DOHH2 (cell line): ENCODE data around the gene IL17REL.

ENCODE experiments used
- H3F3A ChIP-seq: fragments of 200-600 bp; sonication (generic), shearing (Covaris generic); 2 replicates; pipeline ENCODE4 v1.6.0; 2016; ENCODE audit warnings: antibody characterized with exemption, mild to moderate bottlenecking; ENCODE audit not compliant: control insufficient read depth, insufficient read depth
- H3K27ac ChIP-seq: fragments of 200-600 bp; sonication (generic); 2 replicates; pipeline ENCODE4 v1.5.1; 2014; ENCODE audit warnings: low read depth, mild to moderate bottlenecking, low read length, moderate library complexity
- H3K27me3 ChIP-seq: fragments of 200-600 bp; sonication (generic); 2 replicates; pipeline ENCODE4 v1.6.1; 2014; ENCODE audit warnings: mild to moderate bottlenecking, low read length, mixed read lengths; ENCODE audit not compliant: control insufficient read depth
- H3K36me3 ChIP-seq: fragments of 200-600 bp; sonication (generic); 2 replicates; pipeline ENCODE4 v1.6.1; 2014; ENCODE audit warnings: mild to moderate bottlenecking, low read length, moderate library complexity, mixed read lengths; ENCODE audit not compliant: control insufficient read depth
- H3K4me1 ChIP-seq: fragments of 200-600 bp; sonication (generic); 2 replicates; pipeline ENCODE4 v1.6.1; 2014; ENCODE audit warnings: mild to moderate bottlenecking, low read length, mixed read lengths; ENCODE audit not compliant: control insufficient read depth
- H3K4me2 ChIP-seq: fragments of 200-600 bp; sonication (generic); 2 replicates; pipeline ENCODE4 v1.6.0; 2014; ENCODE audit warnings: mild to moderate bottlenecking, low read length, moderate library complexity
- H3K4me3 ChIP-seq: fragments of 200-600 bp; sonication (generic); 2 replicates; pipeline ENCODE4 v1.5.1; 2014; ENCODE audit warnings: mild to moderate bottlenecking, low read length, mixed read lengths
- H3K79me2 ChIP-seq: fragments of 200-600 bp; sonication (generic); 2 replicates; pipeline ENCODE4 v1.6.1; 2014; ENCODE audit warnings: mild to moderate bottlenecking, low read length, mixed read lengths; ENCODE audit not compliant: control insufficient read depth
- H3K9me2 ChIP-seq: fragments of 200-600 bp; sonication (generic); replicated peaks from 2 replicates; pipeline ENCODE4 v1.6.1; 2014; ENCODE audit warnings: mild to moderate bottlenecking, low read length, mixed read lengths; ENCODE audit not compliant: control insufficient read depth
- H3K9me3 ChIP-seq: fragments of 200-600 bp; sonication (generic); 2 replicates; pipeline ENCODE4 v1.6.1; 2014; ENCODE audit warnings: antibody characterized with exemption, low read length, mixed read lengths; ENCODE audit not compliant: control insufficient read depth, insufficient read depth
- H4K20me1 ChIP-seq: fragments of 200-600 bp; sonication (generic); 2 replicates; pipeline ENCODE4 v1.6.0; 2014; ENCODE audit warnings: low read depth, mild to moderate bottlenecking, antibody characterized with exemption, low read length, moderate library complexity; ENCODE audit not compliant: control insufficient read depth, insufficient read depth
- EZH2phosphoT487 ChIP-seq: fragments of 200-600 bp; sonication (generic); IDR thresholded peaks from 2 replicates; pipeline ENCODE4 v1.6.1; 2017; ENCODE audit warnings: borderline replicate concordance, mild to moderate bottlenecking, antibody characterized with exemption, low read length, moderate library complexity, mixed read lengths
- TF ChIP-seq, protein P1 (sequence below): fragments of 200-600 bp; sonication (generic); IDR thresholded peaks from one replicate; pipeline ENCODE4 v1.5.1; 2014; ENCODE audit warnings: antibody characterized with exemption, mild to moderate bottlenecking, low read depth, low read length; ENCODE audit not compliant: poor library complexity, severe bottlenecking

IL17REL gene

DNA sequence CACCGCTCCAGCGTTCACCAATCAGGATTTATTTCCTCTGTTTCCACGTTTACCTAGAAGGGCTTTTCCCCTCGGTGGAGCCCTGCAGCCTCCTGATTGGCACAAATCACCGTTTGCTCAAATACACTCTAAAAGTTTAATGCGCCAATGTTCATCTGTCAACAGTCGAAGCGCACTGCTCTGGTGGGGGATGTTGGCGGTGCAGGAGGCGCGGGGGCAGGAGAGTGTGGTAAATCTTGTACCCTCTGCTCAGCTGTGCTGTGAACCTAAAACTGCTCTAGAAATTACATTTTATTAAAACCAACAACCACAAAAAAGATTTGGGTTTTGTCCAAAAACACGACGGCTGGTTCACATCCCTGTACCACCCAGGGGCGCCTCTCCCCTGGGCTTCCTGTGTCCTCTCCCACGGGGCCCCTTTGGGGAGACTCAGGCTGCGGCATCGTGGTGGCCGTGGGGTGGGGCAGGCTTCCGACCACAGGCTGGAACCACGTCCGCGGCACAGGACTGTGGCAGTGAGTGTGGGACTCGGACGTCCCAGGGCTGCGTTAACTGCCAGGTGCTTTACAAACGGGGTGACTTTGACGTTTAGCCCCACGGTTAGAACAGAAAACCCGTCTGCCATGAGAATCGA lies 32.0 kb upstream of the IL17REL start:
- Histone ChIP-seq H4K20me1 (no peaks in the 10 kb centered on the region), H3F3A (no peaks in the 10 kb centered on the region), H3K9me2 (no peaks in the 10 kb centered on the region), H3K4me3 (no peak overlapping the region), H3K79me2 (no peaks in the 10 kb centered on the region), H3K36me3 (no peaks in the 10 kb centered on the region), H3K27ac (no peak overlapping the region), H3K27me3 (peaks cover 2% of the 10 kb centered on the region; the same call in 1 of the 2 replicates), H3K4me2 (no peak overlapping the region), H3K9me3 (peaks cover 7% of the 10 kb centered on the region), H3K4me1 (no peaks in the 10 kb centered on the region)
- TF ChIP-seq, protein P1, sequence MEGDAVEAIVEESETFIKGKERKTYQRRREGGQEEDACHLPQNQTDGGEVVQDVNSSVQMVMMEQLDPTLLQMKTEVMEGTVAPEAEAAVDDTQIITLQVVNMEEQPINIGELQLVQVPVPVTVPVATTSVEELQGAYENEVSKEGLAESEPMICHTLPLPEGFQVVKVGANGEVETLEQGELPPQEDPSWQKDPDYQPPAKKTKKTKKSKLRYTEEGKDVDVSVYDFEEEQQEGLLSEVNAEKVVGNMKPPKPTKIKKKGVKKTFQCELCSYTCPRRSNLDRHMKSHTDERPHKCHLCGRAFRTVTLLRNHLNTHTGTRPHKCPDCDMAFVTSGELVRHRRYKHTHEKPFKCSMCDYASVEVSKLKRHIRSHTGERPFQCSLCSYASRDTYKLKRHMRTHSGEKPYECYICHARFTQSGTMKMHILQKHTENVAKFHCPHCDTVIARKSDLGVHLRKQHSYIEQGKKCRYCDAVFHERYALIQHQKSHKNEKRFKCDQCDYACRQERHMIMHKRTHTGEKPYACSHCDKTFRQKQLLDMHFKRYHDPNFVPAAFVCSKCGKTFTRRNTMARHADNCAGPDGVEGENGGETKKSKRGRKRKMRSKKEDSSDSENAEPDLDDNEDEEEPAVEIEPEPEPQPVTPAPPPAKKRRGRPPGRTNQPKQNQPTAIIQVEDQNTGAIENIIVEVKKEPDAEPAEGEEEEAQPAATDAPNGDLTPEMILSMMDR: no peak
- TF ChIP-seq EZH2phosphoT487: no peak

DNA sequence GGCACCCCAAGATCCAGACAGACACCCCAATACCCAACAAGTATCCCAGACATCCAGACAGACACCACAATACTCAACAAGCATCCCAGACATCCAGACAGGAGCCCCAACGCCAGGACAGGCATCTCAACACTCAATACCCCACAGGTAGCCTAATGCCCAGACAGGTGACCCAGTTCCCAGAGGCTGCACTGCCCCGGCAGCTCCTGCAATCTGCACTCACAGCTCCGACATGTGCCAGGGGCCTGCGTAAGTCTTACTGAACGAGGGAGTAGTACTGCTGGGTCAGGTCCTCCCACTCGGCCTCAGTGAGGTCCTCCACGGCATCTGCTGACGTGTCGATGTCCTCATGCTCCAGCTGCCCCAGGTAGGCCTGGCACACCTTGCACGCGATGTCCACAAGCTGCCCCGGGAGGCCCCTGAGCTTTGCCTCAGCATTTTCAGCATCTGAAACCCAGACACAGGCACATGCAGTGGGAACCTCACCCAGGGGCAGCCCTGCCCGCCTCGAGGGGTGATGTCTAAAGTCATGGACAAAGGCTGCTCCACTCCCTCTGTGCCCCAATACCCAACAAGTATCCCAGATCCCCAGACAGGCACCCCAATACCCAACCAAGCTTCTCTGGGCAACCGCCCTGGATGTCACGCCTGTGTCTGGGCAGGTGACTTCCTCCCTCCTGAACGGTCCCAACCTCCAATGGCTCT lies 28.9 kb upstream of the IL17REL start:
- H3K9me2 ChIP-seq: no peaks in the 10 kb centered on the region

DNA sequence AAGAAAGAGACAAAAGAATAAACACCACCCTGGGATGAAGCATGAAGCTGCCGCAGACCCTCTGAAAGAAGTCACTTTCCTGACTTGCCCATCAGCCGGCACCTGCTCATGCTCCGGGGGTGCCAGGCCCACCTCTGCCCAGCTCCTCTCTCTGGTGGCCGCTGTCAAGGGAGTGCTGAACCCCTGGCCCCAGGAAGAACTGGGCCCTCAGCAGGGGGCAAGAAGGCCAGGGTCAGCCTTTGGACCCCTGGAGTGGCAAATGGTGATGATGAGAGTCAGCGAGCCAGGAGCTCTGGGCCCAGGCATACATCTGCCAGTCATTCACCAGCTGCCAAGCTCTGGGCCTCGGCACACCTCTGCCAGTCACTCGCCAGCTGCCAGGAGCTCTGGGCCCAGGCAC lies 28.2 kb upstream of the IL17REL start:
- Histone ChIP-seq H3K27ac (no peak overlapping the region), H3F3A (0 out of 2 replicates have a peak, but pooled peaks cover 2% of the 10 kb centered on the region)

More for the DNA sequence above, 28.9 kb upstream of the IL17REL start:
- Histone ChIP-seq H3K4me1 (no peaks in the 10 kb centered on the region), H3K36me3 (no peaks in the 10 kb centered on the region), H3K4me2 (no peak overlapping the region), H4K20me1 (no peaks in the 10 kb centered on the region), H3F3A (0 out of 2 replicates have a peak, but pooled peaks cover 2% of the 10 kb centered on the region), H3K9me3 (peaks cover 16% of the 10 kb centered on the region), H3K27ac (no peak overlapping the region), H3K27me3 (peaks cover 2% of the 10 kb centered on the region; the same call in 1 of the 2 replicates), H3K79me2 (no peaks in the 10 kb centered on the region), H3K4me3 (no peak overlapping the region)
- TF ChIP-seq EZH2phosphoT487: no peak
- TF ChIP-seq, protein P1: no peak

More for the DNA sequence above, 28.2 kb upstream of the IL17REL start:
- TF ChIP-seq EZH2phosphoT487: no peak
- TF ChIP-seq, protein P1: no peak
- no peak overlapping the region for H3K4me3 ChIP-seq
- H3K4me2 ChIP-seq: no peak overlapping the region
- no peaks in the 10 kb centered on the region for H3K9me2 ChIP-seq
- H3K27me3 ChIP-seq: peaks cover 2% of the 10 kb centered on the region; the same call in 1 of the 2 replicates
- H3K36me3 ChIP-seq: no peaks in the 10 kb centered on the region
- no peaks in the 10 kb centered on the region for H3K79me2 ChIP-seq
- H3K9me3 ChIP-seq: peaks cover 16% of the 10 kb centered on the region
- no peaks in the 10 kb centered on the region for H4K20me1 ChIP-seq
- no peaks in the 10 kb centered on the region for H3K4me1 ChIP-seq
